Stimulated activated CD4-positive, alpha-beta T cell treated with anti-CD3 and anti-CD28 coated beads, Interleukin-4, amount 100 ng/mL, for 24 hours (primary cell): Measurements from ENCODE around the gene TAF5L.
"Not testable (repeated sequence)": the region's sequence is repeated elsewhere in the genome, so short reads cannot be mapped to it uniquely, and the experiment has no call there.

ENCODE experiments used
- DNase-seq: peaks from one replicate; pipeline ENCODE4 v3.0.0-alpha.2; 2020

The TAF5L gene

GRCh38 chr1:229563241-229563640 is 62.7 kb downstream of the TAF5L start:
- no peak for DNase-seq

GRCh38 chr1:229562686-229563085 is 63.2 kb downstream of the TAF5L start:
- no peak for DNase-seq

GRCh38 chr1:229561141-229561540 is 64.8 kb downstream of the TAF5L start:
- DNase-seq: no peak

- DNase-seq: not testable (repeated sequence)
Measured at GRCh38 chr1:229560124-229560523, 65.8 kb downstream of the TAF5L start.

GRCh38 chr1:229559336-229559801 is 66.6 kb downstream of the TAF5L start:
- DNase-seq: not testable (repeated sequence)

- DNase-seq: peak; percentile 89
Measured at GRCh38 chr1:229558460-229559335, 67.2 kb downstream of the TAF5L start, which contains the start of gene ABCB10. TSS of gene ABCB10 (minus strand) at chr1:229558707. CDS start at chr1:229558652, 55 bp downstream.

- peak; percentile 24 for DNase-seq
Measured at GRCh38 chr1:229557913-229558414, 68.0 kb downstream of the TAF5L start.

- no peak for DNase-seq
Measured at GRCh38 chr1:229557200-229557850, 68.6 kb downstream of the TAF5L start.

- DNase-seq: no peak
Measured at GRCh38 chr1:229554886-229555621, 70.9 kb downstream of the TAF5L start.

GRCh38 chr1:229553621-229554130 is 72.2 kb downstream of the TAF5L start:
- no peak for DNase-seq

GRCh38 chr1:229552732-229553131 is 73.2 kb downstream of the TAF5L start:
- DNase-seq: no peak

- DNase-seq: no peak
Measured at GRCh38 chr1:229550812-229551567, 74.9 kb downstream of the TAF5L start.

- DNase-seq: no peak
Measured at GRCh38 chr1:229547542-229547941, 78.4 kb downstream of the TAF5L start.

GRCh38 chr1:229544587-229544986 is 81.3 kb downstream of the TAF5L start:
- no peak for DNase-seq
